Brain pericyte (primary cell): ENCODE data around the gene PTPRR.

ENCODE experiments used
- DNase-seq: peaks from one replicate; pipeline ENCODE4 v3.0.0-alpha.2; 2012; ENCODE audit warnings: low read depth, low spot score

Gene PTPRR, protein sequence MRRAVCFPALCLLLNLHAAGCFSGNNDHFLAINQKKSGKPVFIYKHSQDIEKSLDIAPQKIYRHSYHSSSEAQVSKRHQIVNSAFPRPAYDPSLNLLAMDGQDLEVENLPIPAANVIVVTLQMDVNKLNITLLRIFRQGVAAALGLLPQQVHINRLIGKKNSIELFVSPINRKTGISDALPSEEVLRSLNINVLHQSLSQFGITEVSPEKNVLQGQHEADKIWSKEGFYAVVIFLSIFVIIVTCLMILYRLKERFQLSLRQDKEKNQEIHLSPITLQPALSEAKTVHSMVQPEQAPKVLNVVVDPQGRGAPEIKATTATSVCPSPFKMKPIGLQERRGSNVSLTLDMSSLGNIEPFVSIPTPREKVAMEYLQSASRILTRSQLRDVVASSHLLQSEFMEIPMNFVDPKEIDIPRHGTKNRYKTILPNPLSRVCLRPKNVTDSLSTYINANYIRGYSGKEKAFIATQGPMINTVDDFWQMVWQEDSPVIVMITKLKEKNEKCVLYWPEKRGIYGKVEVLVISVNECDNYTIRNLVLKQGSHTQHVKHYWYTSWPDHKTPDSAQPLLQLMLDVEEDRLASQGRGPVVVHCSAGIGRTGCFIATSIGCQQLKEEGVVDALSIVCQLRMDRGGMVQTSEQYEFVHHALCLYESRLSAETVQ

DNA sequence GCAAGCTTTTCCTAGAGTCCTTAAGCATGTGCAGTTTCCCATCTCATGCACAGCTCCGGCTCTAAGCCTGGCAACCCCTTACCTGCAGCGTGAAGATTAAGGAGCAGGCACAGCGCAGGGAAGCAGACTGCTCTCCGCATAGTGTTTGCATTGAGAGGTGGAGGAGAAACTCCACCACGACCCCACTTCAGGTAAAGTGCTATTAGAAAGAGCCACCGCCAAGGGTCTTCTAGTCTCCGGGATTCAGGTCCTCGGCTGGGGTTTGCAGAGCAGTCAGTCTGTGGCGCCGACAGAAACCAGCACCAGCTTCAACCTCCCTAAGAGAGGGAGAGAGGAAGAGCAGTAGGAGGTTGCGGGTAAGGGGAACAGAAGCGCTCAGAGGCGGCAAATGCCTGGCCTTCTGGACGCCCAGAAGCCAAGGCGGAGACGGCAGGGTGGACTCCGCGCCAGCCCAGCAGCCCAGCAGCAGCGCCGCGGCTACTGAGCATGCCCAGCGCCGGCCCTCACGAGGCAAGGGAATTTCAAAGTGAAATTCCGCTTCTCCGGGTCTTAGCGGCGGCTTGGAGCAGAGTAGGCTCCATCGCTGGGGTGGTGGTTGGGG is at the start of gene PTPRR:
TSS of gene PTPRR (minus strand) at position 488 of the 601 bp plus-strand sequence. CDS start at position 140, 348 bp downstream.
- no peak for DNase-seq

DNA sequence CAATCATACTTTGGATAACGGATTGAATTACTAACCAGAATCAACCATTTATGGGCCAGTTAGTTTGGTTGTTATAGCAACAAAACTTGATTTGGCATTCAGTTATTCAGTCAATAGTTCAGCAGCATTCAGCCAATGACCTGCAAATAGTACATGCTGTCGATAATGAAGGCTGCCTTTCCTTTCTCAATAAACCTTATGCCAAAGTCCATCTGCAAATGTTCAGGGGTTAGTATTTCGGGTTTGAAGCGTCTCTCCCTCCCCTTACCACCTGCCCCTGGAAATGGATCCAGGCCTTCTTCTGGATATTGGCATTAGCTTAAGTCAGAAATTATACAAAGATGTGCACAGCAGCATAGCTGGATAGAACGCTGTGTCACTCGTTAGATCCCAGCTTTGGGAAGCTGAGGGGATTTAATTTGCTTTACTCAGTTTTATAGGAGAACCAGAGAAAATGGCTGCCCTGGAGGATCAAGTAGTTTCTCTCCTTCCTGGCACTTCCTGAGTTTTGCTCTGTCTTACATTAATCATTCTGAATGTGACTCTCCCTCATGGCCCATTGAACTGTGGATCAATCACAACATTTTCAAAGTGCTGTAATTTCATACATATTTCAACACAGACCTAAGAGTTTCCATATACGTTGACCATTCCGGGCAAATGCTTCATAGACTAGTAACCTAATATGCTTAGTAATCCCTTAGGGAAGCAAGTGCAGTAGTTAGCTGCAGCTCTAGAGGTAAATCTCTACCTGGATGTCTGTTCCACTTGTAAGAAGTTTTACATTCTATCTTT is 46.7 kb upstream of the PTPRR start:
- no peak for DNase-seq

DNA sequence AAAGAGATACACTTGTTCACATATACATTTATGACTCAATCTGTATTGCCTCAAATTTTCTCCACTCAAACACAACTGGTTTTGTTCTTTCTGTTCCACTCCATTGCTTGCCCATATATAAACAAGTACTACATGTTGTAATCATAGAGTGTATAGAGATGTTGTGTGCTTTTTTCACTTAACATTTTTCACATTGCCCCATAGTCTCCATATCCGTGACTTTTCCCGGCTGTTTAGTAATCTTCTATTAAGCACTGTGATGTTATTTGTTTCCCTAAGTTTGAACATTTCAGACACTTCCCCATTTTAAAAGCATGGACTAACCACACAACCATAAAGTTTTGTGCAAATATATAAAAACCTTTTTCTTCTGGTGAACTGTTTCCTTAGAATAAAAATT is 45.5 kb upstream of the PTPRR start:
- no peak for DNase-seq

DNA sequence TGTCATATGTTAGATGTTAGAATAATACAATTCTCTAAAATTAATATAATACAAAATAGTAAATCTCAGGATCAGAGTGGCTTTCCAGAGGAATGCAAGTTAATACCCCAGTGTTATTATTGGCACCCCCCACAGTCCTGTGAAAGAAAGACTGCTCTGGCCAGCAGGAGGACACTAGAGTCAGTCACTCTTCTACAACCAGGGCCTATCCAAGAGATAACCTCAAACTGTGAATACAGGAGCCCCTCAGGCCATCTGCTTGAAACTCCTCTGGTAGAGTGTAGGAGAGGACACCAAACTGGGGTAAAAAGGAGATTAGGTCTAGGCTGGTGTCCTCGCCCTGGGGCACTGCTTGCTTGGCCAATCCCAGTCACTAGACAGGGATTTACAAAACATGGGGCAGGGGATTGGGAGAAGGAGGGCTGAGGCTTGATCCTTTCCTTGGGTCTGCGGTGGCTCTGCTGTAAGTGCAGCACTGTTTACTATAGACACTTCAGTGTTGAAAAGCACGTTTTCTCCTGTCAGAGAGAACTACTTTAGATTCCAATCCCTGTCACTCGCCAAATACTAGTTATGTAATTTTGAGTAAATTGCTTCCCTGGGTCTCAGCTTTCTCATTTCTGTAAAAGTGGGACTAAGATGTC is 44.5 kb upstream of the PTPRR start:
- DNase-seq = no peak

DNA sequence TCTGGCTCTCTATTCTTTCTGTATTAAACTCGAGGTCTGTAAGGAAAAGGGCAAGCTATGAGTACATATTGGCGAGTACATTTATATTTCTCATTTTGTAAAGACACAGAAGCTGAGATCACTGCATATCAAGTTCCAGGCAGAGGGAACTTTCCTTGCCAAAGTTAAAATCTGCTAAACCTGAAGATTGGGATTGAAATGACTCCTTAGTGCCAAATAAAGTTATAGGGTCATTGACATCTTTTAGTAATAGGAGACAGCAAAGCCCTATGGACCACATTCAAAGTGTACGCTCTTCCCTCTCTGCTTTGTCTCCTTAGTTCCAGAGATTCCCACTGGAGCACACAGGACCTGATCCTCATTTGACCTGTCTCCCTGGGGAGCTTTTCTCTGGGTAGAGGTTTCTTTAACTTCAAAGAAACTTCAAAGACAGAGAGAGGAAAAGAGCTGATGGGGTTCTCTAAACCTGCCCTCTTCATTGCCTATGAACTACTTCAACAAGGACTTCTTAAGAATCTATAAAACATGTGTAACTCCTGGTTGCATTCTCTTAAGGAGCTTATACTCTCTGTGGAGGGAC is 42.6 kb upstream of the PTPRR start:
- no peak for DNase-seq

DNA sequence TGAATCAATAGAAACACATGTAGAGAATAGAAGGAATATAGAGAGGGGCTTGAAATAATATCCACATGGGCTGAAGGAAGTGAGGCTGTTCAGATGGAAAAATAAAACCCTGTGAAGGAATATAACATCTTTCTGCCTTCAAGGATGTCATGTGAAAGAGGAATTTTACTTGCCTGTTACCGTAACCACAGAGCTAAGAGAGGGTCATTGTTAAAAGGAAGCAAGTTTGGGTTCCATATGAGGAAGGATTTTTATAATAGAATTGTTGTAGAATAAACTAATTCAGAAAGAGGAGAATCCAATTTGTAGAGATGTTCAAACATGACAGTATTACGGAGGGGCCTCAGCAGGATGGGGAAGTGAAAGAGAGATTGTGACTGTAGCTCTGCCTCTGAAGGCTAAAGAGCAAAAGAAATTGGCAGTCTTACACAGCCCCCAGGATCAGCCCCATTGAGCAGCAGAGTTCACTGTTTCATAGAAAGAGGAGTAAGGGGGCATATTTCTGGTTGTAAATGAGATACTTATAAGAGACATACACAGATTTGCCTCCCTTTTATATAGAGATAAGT is 41.8 kb upstream of the PTPRR start:
- DNase-seq = no peak

DNA sequence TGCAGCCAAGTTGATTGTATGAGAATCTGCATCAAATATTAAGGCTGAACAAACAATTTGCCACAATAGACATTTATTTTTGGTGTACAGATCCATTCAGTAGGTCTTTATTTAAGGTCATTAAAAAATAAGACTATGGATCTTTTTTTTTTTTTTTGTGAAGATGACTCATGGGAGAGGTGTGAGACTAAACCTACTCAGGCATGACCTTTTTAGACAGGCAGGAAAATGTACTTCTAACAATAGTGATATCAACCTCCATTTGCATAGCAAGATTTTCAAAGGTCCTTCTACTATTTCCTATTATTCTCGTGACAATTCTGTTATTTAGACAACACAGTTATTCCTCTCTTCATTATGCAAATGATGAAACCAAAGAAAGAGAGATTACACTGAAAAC is 39.9 kb upstream of the PTPRR start:
- no peak for DNase-seq

DNA sequence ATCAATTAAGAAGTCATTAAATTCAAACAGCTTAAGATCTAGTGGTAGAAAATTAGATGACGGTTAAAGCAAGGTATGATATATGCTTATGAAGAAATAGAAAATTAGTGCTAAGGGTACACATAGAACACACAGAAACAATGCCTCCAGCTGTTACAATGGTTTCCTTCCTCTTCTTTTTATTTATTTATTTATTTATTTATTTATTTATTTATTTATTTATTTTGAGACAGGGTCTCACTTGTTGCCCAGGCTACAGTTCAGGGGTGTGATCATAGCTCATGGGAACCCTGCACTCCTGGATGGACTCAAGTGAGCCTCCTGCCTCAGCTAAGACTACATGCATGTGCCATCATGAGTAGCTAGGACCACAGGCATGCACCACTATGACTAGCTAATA is 34.9 kb upstream of the PTPRR start:
- no peak for DNase-seq

DNA sequence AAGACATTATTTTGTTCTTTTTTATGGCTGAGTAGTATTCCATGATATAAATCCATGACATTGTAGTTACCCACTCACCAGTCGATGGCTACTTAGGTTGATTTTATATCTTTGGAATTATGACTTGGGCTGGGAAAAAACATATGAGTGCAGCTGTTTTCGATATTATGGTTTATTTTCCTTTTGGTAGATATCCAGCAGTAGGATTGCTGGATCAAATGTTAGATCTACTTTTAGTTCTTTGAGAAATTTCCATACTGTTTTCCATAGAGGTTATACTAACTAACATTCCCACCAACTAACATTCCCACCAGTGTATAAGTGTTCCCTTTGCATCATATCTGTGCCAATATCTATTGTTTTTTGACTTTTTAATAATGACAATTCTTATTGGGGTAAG is 29.9 kb upstream of the PTPRR start:
- no peak for DNase-seq

DNA sequence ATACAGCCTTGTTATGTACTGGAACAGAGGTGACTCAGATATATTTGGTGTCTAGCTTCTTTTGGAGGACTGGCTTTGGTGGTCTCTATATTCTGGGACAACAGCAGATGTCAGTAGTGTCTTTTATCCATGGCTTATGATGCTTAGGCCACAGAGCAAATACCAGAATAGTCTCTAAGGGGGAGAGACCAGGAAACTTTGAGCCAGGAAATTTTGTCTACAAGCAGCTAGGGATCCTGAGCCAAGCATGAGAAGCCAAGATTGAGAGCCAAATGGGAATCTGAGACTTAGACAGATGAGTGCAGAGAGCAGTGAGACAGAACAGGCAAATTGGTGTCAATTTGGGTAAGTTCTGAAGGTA is 28.4 kb upstream of the PTPRR start:
- DNase-seq = no peak

DNA sequence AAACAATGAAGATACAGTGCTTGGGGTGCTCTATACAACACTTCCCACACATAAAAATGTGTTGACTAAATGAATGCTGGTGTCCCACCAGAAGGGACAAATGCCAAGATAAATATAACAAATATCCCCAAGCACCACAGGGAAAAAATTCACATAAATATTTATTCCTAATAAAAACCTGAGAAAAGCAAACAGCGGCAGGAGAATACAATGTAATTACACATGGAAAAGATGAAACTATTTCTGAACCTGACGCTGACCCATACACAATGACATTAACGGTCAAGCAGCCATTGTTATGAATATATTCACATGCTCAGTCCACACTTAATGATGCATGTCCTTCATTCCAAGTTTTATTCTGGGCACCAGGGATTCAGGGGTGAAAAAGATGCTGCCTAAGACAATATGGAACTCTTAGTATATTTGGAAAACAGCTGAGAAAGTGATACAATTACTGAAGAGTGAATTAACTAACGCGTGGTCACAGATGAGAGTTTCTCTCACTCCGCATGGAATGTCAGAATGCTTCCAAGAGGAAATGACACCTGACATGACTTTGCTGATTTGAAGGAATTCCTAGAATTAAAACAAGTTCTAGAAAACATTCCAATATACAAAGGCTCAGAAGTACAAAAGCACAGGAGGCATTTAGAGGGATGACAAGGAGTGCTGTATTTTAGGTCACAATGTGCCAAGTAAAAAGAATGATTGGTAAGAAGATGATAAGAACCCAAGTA is 27.9 kb upstream of the PTPRR start:
- no peak for DNase-seq

DNA sequence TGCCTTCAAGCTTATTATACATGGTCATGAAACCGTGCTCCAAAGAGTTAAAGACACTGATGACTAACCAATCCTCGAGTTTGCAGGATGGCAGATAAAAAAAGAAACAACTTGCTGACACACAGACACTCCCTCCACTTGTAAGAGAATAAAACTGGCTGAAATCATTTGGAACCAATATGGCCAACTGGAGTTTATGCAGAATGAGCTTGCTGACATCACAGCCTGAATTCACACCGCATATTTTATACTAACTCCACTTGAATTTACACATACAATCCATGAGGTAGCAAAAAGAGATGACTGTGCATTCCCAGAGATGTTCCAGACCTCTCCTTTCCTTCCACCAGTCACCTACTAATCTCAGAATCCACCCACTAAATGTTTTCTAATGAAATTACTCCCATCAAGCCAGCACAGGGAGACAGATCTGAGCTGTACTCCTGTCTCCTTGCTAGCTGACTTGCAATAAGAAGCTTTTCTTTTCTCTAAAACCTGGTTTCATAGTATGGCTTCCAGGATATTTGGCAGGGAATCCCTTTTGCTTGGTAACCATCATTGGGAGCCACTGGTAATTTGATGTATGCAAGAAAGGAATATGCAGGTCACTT is 15.8 kb upstream of the PTPRR start:
- DNase-seq = no peak

DNA sequence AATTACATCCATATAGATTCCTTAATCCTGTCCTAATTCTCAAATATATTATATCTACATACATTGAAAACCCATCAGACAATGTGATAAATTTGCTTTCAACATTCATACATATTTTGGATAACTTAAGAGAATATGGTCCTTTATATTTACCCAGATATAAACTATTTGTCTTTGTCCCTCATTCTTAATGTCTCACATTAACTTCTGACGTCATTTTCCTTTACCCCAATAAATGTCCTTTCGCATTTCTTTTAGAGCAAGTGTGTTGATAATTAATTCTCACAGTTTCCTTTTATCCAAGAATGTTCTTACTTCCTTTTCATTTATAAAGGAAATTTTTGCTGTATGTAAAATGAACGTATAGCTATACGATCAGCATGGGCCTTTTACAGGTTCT is 12.6 kb upstream of the PTPRR start:
- DNase-seq = no peak

DNA sequence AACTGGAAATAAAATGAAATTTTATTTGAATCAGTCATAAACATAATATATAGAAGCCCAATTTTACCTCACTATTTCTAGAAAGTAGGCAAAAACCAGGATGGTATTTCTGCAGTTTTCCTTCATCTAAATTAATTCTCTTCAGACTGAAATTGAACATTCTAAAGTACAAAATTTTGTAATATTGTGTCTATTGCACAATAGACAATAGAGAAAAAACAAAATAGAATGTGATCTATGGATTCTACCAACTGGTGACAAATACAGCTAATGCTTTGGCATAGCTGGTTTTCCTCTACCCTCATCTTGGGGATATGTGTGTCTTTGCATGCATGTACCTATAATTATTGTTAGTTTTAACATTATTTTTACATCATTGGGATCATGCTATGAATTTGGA is 8.5 kb upstream of the PTPRR start:
- DNase-seq = no peak

DNA sequence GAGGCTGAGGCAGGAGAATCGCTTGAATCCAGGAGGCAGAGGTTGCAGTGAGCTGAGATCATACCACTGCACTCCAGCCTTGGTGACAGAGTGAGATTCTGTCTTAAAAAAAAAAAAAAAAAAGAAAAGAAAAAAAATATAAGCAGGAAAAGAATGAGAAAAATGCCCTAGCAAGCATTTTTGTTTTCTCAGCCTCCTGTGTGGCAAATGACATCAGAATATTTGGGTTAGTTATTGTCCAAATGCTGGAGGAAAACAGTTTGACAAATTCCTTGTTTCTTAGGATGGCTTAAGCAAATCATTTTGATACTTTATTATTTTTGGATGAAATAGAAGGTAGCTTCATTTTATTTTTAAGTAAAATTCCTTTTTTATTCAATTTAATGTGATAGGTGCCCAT is 7.5 kb upstream of the PTPRR start:
- no peak for DNase-seq

DNA sequence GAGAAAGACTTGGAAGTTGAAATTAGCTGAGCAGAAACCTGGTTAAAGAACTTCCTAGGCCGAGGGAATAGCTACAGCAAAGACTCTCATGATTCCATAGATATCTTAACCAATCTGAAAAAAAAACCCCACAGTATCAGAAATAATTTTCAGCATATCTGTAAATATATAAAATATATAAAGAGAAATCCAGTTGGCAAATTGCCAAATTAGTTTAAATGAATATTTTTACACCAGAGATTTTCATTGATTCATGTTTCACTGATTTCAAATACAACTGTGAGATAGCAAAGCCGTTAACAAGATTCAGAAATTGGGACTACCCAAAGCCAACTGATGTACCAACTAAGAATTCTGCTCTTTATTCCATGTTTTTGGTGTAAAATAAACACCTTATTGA is 6.8 kb upstream of the PTPRR start:
- no peak for DNase-seq

DNA sequence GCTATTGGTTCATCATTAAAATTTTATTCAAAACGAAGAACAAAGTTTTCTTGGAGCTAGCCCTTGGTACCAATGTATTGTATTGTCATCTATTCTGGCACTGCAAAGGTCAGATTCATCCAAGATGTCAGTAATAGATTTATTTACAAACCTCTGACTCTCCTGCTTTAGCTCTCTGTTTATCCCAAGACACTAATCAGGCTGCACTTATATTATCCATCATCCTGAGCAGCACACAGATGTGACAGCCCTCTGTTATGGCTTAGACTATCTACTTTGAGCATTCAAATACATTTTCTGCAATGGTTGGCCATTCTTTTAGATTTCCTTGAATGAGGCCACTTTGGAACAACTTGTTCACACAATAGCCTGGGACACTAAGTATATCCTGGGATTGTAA is 5.0 kb upstream of the PTPRR start:
- no peak for DNase-seq

DNA sequence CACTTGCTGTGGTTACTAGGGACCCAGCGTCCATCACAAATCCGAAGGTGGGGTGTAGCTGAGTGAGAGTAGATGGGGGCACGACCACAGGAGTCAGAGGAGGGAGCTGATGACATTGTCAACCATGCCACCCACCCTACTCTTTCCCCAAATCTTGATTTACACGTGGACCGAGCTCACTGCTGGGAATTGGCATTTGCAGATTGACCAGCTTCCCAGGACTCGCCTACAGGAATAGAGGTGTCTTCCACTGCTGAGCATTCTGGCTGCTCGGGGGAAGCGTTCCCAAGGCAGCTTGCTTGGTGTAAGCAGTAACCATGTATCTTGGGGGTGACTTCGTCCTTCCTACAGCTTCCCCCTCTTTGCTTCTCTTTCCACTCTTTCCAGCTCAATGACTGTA is 353 bp upstream of the PTPRR start:
- DNase-seq = no peak

DNA sequence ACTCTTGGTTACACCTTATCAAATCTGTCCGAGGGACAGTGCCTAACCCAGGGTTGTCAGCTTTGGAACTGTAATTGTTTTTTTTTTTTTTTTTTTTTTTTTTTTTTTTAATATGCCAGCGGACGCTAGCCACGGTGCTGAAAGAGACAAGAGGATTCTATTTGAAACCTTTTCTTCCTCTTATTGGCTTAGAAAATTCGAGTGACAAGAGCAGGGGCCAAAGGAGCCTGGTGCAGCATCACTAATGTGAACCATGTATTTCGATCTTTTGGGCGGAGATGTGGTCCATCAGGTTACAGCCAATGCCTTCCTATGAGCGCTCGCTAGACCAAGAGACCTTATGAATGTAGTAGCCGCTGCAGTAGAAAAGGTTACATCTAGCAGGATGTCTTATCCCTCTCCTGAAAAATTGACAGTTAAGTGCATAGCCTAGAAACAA is 922 bp downstream of the PTPRR start:
- DNase-seq = no peak

DNA sequence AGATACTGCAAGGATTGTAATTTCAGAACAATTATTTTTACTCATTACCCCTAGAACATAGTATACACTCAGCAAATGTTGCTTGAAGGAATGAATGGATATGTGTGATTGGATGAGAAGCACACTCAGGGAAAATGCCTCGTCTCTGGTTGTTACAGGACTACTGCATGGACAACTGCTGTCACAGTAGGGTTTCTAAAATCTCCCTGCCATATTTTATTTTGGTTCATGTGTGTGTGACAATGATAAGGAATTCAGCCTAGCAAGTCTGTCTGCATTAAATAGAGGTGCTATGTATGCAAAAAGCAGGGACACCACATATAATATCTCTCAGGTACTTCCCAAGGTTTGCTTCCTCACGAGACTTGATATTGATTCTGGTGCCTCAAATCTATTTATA is 1.4 kb downstream of the PTPRR start:
- DNase-seq = no peak
